ENCODE results near the gene ZNF174.

Gene ZNF174

DNA sequence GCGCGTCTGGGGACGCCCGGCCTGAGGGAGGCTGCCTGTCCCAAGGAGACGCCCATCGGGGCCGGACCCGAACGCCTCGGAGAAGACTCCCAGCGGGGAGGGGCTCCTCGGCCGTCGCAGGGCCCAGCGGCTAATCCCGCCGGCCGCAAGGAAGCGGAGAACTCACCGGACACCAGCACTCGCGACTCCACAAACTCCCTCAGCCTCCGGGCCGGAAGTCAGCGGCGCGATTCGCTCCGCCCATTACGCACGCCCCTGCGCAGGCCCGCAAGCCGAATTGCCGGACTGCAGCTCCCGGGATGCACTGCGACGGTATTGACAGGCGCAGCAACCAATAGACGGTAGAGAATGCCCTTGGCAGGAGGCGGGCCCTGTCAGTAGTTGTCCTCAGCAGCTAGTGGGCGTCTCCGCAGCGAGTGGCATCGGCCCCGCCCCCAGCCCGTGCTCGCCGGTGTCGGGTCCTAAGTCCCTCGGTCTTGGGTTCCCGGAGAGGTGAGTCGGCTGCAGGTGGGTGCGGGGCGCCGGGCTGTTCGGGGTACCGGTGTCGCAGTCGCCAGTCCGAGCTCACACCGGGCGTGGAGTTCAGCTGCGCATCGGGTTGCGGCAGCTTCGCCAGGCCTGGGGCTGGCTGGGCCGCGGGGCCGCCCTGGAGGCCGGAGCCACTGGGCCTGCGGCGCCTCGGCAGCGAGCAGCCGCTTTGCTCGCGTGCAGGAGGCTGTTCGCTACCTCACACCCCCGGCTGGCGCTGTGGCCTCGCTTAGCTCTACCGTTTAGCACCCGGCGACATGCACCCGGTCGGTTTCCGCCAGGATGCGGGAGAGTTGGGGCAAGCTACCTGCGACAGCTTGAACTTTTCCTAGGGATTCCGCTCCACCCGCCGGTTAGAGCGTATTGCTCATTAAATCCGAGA is at the start of gene ZNF174, which contains the start of gene ZSCAN32:
Gene ZNF174 (plus strand): TSS at position 437 of the 910 bp plus-strand sequence. CDS start 790 bp downstream, outside the sequence.
Gene ZSCAN32 (minus strand): TSS at position 226 of the 910 bp plus-strand sequence. CDS start 3,447 bp downstream, outside the sequence.
- peak within 1 kb of the TSS; percentile 75 for H3K27ac ChIP-seq
- TF ChIP-seq, protein P1, sequence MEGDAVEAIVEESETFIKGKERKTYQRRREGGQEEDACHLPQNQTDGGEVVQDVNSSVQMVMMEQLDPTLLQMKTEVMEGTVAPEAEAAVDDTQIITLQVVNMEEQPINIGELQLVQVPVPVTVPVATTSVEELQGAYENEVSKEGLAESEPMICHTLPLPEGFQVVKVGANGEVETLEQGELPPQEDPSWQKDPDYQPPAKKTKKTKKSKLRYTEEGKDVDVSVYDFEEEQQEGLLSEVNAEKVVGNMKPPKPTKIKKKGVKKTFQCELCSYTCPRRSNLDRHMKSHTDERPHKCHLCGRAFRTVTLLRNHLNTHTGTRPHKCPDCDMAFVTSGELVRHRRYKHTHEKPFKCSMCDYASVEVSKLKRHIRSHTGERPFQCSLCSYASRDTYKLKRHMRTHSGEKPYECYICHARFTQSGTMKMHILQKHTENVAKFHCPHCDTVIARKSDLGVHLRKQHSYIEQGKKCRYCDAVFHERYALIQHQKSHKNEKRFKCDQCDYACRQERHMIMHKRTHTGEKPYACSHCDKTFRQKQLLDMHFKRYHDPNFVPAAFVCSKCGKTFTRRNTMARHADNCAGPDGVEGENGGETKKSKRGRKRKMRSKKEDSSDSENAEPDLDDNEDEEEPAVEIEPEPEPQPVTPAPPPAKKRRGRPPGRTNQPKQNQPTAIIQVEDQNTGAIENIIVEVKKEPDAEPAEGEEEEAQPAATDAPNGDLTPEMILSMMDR (conservative IDR thresholded peaks at IDR 0.05) = no peak

DNA sequence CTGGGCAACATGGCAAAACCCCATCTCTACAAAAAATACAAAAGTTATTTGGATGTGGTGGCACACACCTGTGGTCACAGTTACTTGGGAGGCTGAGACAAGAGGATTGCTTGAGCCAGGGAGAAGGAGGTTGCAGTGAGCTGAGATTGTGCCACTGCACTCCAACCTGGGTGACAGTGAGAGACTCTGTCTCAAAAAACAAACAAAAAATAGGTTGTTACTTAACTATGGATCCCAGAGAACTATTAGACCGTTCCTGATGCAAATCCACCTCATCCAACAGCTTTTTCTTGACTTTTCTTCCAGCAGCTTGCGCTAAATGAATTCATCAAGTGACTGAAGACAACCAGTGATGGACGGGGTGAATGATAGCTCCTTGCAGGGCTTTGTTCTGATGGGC is 45.4 kb upstream of the ZNF174 start, which contains the start of gene OR2C1:
Gene OR2C1 (plus strand): TSS at position 301 of the 400 bp plus-strand sequence. CDS start 52 bp downstream, at position 353.
- no peak within 1 kb of the TSS for H3K27ac ChIP-seq
- TF ChIP-seq, protein P1 (conservative IDR thresholded peaks at IDR 0.05) = no peak

DNA sequence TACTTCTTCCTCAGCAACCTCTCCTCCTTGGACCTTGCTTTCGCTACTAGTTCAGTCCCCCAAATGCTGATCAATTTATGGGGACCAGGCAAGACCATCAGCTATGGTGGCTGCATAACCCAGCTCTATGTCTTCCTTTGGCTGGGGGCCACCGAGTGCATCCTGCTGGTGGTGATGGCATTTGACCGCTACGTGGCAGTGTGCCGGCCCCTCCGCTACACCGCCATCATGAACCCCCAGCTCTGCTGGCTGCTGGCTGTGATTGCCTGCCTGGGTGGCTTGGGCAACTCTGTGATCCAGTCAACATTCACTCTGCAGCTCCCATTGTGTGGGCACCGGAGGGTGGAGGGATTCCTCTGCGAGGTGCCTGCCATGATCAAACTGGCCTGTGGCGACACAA is 44.9 kb upstream of the ZNF174 start:
- H3K27ac ChIP-seq = no peak overlapping the region
- TF ChIP-seq, protein P1 (conservative IDR thresholded peaks at IDR 0.05) = no peak

DNA sequence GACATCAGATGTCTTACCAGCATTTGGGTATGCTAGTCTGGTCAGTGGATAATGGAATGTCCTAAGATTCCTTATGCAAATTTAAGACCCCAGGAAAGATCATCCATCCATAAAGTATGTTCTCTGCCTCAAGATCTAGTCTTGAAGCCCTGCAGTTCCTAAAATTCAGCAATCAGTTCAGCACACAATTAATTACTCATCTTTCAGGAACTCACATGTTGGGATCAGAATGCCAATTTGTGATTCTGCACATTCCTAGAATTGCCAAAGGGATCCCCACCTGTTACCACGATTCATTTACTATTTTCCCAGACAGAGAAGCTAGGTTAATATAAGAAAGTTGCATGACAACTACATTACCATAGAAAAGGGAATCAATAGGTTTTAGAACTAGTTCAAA is 42.1 kb upstream of the ZNF174 start:
- TF ChIP-seq, protein P1 (conservative IDR thresholded peaks at IDR 0.05) = no peak
- no peak overlapping the region for H3K27ac ChIP-seq

DNA sequence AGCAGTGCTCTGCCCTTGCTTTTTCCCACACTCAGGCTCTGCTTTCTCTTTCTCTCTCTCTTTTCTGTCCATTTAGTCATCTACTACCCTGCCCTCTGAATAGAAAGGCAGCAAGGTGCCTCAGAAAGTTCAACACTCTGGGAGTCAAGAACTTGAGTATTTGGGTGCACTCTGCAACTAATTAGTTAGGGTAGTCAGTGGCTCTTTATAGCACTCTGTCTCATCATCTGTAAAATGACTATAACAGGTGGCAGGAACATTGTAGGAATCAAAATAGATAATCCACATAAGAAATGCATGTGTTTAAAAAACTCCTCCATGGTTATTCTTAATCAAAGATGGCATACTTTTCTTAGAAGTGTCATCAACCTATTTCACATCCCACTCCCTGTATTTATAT is 38.1 kb upstream of the ZNF174 start:
- TF ChIP-seq, protein P1 (conservative IDR thresholded peaks at IDR 0.05) = no peak

DNA sequence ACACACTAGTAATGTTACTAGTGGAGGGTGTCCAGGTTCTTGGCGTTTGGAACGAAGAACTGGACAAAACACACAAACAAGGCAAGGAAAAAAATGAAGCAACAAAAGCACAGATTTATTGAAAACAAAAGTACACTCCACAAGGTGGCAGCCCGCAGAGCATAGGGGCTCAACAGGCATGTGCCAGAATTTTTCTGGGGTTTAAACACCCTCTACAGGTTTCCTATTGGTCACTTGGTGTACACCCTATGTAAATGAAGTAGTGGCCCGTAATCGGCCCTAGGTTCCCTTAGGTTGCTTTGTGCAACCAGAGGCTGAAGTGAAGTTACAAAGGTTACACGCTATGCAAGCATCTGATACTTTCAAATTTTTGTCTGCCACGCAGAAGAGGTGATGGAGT is 37.2 kb upstream of the ZNF174 start:
- TF ChIP-seq, protein P1 (conservative IDR thresholded peaks at IDR 0.05) = no peak; the same call in 1 of the 2 replicates
- H3K27ac ChIP-seq = no peak overlapping the region

More for the DNA sequence above, 38.1 kb upstream of the ZNF174 start:
- no peak overlapping the region for H3K27ac ChIP-seq

DNA sequence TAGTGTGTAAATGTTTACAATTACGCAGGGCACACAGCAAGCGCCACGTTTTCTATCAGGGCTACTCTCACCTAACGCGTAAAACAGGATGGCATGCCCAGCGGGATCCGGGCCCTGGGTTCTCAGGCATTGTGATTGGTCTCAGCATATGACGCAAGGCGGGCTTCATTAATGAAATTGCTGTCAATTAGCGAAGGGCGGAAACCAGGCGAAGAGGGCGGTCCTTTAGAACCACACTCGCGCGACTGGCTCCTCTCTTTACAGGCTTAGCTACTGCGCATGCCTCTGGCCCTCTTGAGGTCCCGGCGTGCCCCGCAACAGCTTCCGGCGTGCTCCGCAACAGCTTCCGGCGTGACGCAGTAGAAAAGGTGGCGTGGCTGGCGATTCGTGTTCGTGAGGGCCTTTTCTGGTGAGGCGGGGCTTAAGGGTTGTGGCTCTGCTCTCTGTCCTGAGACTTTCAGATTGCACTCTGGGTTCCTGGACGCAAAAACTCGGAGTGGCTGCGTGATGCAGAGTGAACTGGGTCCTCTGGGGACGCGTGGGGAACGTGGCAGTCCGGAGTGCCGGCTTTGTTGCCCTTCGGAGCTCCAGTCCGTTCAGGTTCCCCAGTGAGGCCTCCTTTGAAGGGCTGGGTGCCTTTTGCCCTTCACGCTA is 36.1 kb upstream of the ZNF174 start:
- TF ChIP-seq, protein P1 (conservative IDR thresholded peaks at IDR 0.05) = no peak
- no peak overlapping the region for H3K27ac ChIP-seq

Data from VCaP (cell line).